NCI-H345 treated with DMSO at 0.1 percent for 48 hours (cell line): Measurements from ENCODE around the gene EGFL8.
"Not testable (repeated sequence)": the region's sequence is repeated elsewhere in the genome, so short reads cannot be mapped to it uniquely, and the experiment has no call there.

Experiments
- DNase-seq: peaks from one replicate; lab custom pipeline; 2025; ENCODE audit not compliant: unreplicated experiment; lab: John Stamatoyannopoulos, UW

EGFL8 gene

DNA sequence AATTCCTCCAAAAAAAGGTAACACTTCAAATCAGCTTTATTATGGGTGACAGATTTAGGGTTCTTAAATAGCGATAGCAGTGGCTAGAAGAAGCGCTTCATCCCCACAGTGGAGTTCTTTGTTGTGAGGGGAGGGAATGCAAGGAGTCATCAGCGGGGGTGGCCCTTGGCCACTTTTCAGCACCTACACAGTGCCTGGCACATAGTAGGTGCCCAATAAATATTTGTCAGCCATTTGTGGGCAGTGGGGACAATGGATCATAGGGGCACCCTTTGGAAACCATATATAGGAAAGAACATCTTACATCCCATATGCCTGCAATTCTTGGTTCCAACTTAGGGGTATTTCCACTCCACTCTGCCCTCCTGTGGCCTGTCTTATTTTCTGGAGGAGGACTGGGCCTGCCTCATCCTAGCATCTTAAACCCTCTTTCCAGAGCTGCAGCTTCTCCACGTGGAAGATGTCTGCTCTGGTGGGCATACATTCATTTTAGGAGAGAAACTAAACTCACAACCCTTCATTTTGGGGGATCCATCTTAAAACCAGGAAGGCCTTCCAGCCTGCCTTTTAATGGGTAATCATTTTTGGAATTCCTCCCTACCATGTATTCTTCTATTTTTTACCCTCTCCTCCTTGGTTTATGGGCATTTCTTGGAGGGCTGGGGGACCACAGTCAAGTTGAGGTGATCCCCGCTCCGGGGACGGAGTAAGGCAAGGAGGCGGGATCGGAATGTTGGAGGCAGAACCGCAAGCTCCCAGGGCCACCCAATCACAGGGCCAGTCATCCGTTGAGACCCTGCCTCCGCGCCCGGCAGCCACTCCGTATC, 30.6 kb downstream of the EGFL8 start:
- DNase-seq = peak; percentile 35

GRCh38 chr6:32195652-32195901, 31.2 kb downstream of the EGFL8 start:
- DNase-seq = peak; percentile 97

DNA sequence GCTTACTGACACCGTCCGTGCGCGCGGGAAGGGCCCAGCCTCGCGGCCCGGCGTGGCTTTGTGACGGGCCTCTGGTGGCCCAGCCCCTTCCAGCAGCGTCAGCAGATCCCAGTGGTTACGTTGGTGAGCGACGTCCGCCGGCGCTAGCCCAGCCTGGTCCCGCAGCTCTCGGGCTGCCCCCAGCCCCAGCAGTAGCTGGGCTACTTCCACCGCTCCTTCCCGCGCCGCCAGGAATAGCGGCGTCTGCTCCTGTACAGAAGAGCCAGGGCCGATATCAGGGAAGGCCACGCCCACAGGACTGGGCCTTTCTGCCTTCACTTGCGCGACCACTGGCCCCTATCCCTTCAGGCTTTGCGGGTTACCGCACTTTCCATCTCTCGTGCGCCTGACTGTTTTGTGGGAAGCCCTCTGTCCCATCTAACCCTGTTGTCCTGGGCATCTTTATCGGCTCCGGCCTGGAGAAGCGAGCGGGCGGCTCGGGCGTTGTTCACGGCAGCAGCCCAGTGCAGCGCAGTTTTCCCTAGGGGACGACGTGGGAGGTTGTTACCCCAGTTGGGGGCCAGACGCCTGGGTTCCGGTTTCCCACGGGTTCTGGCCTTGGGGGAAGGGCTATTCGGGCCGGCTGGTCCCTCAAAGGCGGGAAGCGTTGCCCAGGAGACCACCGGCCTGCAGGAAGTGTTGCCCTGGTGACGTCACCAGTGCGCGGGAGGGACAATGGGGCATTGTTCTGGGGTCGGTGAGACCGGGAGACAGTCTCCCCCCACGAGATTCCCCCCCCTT, 31.7 kb downstream of the EGFL8 start:
- DNase-seq = peak; percentile 22

- DNase-seq = no peak
These were observed 32.6 kb downstream of the EGFL8 start for GRCh38 chr6:32196682-32197616.

DNA sequence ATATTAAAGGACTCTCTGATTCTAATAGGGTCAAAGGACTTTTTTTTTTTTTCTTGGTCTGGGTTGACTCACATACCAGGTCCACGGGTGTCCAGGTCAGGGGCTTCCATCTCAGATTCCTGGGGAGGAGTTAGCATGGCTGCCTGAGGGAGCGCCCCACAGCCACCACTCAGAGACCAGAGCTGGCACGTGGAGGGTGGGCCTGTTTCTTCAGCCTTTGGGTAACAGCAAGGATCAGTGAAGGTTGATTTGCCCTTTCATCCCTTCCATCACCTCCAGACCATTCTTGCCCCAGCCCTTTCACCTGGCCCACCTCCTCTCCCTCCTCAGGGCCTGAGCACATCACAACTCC, 33.9 kb downstream of the EGFL8 start:
- DNase-seq = no peak

- DNase-seq = no peak
These were observed 34.5 kb downstream of the EGFL8 start for GRCh38 chr6:32198866-32199265.

DNA sequence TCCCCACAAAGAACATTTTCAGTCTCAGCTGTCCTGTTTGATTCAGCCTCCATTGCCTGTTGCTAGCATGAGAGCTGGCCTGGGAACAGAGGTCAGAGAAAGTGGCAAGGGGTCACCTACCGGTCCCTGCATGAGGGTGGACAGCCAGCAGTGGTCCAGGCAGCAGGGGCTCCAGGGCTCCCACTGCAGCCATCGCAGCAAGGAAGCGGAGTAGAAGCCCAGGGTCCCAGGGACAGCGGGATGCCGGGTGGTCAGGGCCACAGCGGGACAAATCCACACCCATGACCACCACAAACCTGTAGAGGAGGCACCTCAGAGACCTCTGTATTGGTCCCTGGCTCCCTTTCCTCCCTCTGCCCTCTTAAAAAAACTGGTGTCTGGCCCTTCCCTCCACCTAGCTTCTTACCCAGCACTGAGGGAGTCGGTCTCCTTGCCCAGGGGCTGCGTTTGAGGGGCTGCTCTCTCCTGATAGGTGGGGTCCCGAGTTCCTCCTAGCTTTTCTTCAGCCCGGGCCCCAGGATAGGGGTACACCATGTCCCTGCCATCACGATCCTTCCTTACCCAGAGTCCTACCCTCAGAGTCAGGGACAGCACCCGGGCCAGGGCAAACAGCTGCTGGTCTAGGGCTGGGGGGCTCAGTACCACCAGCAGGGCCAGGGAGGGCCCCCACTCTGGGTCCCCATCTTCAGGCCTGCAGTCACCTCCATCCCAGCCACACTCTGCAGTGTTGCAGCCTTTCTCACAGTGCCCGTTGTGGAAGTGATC, 36.5 kb downstream of the EGFL8 start:
- no peak for DNase-seq

DNA sequence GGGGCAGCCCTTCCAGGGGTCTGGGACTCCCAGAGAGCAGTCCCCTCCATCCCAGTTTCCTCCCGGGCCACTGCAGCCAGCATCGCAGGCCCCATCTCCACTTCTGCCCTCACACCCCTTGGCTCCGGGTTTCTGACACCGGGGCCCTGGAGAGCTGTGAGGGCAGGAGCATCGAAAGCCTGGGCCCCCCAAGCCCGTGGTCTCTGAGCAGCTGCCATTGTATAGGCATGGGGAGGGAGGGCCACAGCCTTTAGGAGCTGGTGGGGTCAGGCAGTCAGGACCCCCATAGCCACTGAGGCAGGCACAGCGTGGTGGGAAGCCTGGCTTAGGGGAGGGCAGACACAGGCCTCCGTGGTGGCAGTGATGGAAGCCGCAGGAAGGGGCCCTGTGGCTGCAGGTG, 37.8 kb downstream of the EGFL8 start:
- no peak for DNase-seq

GRCh38 chr6:32203426-32204267, 39.3 kb downstream of the EGFL8 start:
- no peak for DNase-seq

GRCh38 chr6:32204268-32204715, 39.9 kb downstream of the EGFL8 start:
- no peak for DNase-seq

DNA sequence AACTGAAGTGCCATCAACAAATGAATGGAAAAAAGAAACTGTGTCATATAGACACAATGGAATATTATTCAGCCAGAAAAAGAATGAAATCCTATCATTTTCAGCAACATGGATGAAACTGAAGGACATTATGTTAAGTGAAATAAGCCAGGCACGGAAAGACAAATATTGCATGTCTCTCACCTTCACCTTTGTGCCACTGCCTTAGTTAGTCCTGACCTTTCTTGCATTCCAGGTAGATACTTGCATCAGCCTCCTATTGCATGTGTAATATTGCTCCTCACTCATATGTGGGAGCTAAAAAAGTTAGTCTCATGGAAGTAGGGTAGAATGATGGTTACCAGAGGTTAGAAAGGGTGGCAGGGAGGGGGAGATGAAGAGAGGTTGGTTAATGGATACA, 44.6 kb downstream of the EGFL8 start:
- DNase-seq = no peak

- DNase-seq = no peak
These were observed 45.8 kb downstream of the EGFL8 start for GRCh38 chr6:32210191-32210601.

DNA sequence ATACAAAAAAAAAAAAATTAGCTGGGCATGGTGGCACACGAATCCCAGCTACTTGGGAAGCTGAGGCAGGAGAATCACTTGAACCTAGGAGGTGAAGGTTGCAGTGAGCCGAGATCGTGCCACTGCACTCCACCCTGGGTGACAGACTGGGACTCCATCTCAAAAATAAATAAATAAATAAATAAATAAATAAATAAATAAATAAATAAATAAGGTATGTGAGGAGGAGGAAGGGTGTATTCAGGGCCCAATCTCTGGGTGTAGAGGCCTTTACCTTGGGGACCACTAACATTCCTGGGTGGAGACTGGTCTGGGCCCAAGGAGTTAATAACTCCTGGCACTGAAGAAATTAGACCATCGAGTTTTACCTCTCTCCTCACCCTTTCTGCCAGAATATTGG, 47.0 kb downstream of the EGFL8 start:
- DNase-seq = not testable (repeated sequence)

DNA sequence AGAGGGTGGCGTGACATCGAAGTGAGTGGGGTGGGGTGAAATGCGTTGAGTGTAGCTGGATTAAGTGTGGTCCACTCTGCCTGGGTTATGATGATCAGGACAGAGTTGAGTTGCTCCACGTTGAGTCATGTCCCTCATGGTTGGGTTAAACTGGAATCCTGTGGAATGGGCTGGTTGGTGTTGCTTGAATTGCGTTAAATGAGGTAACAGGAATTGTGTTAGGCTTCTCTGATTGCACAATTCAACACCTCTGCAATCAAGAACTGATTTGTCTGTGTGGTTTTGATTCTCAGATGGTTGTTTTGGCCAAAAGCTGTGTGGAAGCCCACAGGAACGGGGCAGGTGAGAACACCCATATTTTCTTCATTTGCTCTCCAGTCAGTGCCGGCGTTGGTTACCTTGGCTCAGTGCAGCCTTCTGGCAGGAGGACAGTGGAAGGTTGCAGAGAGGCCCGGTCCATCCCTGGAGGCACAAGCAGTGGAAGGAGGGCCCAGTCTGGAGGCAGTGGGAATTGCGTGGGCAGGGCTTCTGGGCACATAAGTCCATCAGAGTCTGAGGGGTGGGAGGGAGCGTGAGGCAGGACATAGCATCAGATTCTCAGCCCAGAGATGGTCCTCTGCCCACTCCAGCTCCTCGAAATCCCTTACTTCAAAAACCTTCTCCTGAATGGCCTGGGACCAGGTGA, 47.8 kb downstream of the EGFL8 start:
- DNase-seq = no peak

GRCh38 chr6:32213649-32214048, 49.3 kb downstream of the EGFL8 start:
- no peak for DNase-seq

DNA sequence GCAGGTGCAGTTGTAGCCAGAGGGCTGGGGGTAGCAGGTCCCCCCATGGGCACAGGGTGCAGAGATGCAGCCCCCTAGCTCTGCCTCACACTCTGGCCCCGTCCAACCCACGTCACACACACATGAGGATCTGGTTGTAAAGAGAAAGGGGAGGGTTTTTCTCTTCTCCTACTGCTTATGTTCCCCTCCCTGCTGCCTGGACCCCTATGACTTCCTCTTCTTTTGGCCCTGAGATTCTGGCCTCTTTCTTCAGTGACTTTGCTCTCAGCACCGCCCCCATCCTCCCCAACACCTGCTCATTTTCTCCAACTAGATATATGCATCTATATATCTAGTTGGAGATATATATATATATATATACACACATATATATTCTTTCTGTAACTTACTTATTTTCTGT, 49.7 kb downstream of the EGFL8 start:
- DNase-seq = no peak

- no peak for DNase-seq
These were observed 51.2 kb downstream of the EGFL8 start for GRCh38 chr6:32215617-32216016.

- DNase-seq = no peak
These were observed 51.9 kb downstream of the EGFL8 start for GRCh38 chr6:32216285-32216684.

DNA sequence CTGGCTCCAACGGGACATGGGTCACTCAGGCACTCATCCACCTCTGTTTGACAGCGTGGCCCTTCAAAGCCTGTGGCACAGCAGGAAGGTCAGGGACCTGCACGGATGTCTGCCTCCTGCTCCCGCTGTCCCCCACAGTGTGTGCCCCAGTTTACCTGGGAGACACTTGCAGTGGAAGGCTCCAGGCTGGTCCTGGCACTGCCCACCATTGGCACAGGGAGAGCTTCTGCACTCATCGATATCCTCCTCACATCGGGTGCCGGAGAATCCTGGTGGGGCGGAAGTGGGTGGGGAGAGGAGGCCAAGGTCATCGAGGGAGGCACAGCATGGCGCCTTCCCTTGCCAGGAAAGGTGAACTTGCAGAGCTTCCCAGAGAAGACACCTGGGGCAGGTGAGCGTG, 52.6 kb downstream of the EGFL8 start:
- no peak for DNase-seq
